Erythroblast (primary cell): ENCODE data around the gene PRKAR1B.

Experiments
- GATA1 ChIP-seq: IDR thresholded peaks from 2 replicates; pipeline ENCODE4 v1.6.1; 2011; ENCODE audit warnings: low read depth, mild to moderate bottlenecking, control low read depth, low read length, moderate library complexity
- POLR2A ChIP-seq: IDR thresholded peaks from 2 replicates; pipeline ENCODE4 v1.6.1; 2011; ENCODE audit warnings: mild to moderate bottlenecking, low read length

DNA sequence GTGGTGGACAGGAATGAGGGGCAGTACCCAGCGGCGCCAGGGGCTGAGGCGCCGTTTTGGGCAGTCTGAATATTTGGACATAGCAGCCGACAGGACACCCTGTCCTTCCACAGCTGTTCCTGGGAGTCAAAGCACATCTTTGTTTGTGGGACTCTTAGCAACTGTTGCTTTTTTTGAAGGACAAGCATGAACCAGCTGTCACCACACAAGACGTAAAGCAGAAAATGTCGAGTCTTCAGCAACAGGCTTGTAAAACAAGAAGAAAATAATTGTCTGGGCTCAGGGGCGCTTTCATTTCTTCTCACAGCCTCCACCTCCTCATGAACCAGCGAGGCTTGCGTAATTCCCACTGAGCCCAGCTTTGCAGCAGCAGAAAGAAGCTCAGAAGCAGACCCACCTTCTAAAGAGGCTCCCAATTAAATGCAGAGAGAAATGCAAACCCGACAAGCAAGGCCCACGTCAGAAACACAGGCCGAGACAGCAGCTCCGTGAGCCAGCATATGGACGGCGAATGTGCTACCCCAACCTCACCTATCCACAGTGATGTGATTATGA, 69.4 kb downstream of the PRKAR1B start:
- TF ChIP-seq POLR2A (no peak), GATA1 (no peak)
